GM19372 (cell line): ENCODE results near the gene CAB39L.

Experiments used
- ATAC-seq: cut with Tn5 transposase; IDR thresholded peaks from one replicate; pipeline ENCODE4 v1.9.1; 2021; ENCODE audit warnings: mild to moderate bottlenecking, low read depth, moderate library complexity; ENCODE audit not compliant: unreplicated experiment

Gene CAB39L

DNA sequence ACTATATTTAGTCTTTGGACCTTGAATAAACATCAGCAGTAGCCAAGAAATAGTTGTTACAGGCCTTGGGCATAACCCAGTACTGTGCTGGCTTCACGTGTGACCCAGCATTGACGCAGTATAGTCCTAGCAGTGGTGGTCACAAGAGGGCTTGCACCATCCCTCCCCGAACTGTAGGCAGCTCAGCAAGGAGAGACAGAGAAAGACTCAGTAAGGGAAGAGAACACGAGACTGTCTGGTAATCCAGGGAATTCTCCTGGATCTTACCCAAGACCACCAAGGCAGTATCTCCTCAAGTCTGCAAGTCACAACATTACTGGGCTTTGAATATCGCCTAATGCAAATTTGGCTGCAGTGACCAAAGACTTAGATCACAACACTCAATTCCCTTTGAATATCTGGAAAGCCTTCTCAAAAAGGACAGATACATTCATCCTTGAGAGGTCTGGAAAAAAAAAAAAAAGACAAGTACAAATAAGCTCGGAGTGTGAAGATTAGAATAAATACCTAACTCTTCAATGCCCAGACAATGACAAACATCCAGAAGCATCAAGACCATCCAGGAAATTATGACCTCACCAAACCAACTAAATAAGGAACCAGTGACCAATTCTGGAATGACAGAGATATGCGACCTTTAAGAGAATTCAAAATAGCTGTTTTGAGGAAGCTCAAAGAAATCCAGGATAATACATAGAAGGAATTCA lies 39.7 kb downstream of the CAB39L start:
- ATAC-seq, result no peak

DNA sequence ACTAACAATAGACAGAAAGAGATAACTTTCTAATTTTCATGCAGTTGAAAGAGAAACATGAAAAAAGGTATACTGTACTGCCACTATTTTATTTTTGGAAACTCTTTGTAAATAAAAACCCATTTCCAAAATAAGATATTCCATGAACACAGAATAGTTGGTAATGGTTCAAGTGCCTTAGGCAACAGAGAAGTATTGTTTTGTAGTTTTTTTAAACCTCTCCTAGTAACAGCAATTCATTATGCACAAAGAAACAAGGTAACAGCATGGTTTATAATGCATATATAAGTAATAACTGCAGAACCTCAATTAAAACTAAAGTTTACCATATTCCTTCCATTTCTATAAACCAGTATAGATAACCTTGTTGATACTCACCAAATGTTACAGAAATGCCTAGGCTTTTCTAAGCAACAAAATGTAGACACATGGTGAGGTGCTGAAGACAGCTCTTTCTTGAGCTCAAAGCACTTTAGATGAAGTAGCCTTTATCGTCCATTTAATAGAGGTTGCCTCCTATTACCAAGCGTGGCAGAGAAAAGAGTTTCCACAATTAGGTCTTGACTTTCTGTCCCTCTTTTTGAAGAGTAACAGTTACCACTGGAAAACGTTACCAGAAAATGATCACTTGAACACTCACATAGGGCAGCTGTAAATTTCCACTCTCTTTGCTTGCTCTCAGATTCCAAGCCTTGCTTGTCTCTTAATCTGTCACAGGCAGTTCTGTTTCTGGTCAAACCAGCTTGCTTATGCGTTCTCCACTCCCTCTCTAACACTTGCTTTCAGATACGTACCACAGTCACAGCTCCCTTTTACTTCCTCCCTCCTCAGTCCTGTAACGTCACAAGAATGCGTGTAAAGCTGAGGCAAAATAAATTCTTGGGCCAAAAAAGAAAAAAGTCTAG lies 42.9 kb downstream of the CAB39L start:
- ATAC-seq, result peak; percentile 74

DNA sequence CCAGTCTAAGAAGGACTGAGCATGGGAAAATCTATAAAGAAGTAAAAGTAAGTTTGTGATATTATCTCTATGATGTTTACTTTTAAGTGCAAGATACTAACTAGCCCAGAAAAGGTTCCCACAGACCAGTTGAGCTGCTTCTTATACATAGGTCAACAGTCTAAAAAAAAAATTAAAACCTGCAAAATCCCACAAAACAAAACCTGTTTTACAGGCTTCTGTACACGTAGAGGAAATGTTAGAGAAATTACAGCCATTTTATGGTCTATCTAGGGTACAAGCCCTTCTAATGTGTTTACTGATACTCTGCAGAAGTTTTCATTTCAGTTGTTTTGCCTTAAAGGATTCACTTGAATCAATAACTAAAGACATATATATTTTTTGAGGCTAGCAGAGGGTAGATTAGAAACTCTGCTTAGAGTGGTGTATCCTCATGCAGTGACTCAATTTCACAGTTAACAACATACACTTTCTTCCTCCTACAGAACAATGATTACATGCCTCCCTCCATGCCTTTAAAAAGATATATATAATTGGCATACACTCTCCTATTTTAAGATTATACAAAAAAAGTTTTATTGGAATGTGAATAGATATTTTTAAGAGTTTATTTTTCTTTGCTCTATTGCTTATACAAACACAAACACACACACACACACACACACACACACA lies 43.9 kb downstream of the CAB39L start:
- no peak for ATAC-seq

DNA sequence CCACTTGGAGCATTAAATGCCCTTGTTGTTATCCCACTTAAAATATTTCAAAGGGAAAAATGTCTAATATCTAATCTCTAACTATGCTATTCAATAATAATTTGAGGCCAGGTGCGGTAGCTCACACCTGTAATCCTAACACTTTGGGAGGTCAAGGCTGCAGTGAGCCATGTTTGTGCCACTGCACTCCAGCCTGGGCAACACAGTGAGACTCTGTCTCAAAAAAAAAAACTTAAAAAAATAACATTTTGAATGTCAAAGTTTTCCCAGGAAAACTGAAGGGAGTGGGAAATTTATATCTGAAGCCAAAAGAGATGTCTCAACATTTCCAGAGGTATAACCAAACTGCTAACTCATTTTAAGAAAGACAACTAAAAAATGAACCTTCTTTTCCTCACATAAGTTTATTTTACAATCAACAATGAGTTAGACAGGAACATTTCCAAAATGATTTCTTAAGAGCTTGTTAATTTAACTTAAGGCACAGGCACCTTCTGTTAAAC lies 47.9 kb downstream of the CAB39L start:
- no peak for ATAC-seq

DNA sequence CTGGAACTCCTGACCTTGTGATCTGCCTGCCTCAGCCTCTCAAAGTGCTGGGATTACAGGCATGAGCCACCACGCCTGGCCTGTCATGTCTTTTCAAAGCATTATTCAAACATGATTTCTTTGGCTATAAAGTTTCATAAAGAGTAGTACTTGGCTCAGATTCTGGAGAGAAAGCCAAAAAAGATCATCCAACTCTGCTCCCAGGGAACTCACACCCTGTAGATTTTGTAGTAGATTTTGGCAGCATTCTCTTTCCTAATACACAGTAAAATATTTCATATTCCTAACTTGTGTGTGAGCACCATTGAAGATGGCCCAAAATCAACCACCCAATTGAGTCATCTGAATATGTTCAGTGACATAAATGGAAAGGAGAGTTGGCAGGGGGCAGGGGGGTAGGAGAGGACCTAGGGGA lies 48.4 kb downstream of the CAB39L start:
- no peak for ATAC-seq

DNA sequence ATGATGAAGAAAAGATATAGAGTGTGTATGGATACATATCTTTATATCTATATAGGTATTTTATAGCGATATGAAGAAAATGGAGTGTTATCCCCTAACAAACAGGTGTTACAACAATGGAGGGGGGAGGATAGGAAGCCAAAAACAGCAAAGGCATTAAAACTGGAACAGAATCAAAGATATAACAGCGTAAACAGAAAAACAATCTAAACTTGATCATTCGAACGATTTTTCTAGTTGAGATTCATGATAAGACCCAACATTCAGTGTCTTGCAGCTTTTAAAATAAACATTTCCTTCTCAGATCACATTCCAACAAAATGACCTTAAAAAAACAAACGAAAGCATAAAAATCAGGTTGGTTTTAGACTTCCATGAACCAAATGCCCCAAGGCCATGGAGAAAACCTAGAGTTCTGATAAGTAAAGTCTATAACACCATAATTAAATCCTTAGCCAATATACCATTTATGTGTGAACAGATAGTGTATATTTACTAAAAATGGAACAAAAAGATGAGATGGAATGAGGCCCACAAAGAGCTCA lies 55.7 kb downstream of the CAB39L start:
- no peak for ATAC-seq

DNA sequence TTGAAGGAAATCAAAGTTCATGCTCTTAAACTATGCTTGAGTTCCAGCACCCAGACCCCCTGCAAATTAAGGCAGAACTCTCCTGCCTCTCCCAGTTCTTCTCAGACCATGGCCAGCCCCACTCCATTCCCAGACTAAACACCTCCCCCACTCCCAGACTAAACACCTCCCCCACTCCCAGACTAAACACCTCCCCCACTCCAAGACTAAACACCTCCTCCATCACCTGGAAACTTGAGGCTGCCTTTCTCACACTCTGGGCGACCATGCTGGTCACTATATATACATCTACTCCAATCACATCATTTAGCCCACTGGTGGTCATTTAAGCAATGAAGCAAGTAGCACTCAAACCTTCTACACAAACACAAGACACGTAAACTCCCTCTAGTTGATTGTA lies 57.2 kb downstream of the CAB39L start:
- ATAC-seq, result no peak

DNA sequence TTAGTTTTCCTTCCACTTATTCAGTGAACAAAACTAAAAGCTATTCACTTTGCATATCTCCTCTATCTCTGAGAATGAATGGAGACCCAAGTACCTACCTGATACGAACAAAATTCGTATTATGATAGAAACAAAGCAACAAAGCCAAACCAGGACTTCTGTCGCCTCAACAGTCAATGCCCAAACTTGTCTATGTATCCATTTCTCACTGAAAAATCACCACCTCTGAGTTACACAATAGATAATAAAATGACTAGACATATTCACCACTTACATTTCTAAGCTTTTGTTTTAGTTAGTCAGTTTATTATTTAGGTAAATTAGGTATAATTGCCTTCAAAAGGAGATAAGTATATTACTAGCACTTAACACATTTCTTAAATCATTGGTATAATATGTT lies 67.7 kb downstream of the CAB39L start:
- ATAC-seq, result no peak

DNA sequence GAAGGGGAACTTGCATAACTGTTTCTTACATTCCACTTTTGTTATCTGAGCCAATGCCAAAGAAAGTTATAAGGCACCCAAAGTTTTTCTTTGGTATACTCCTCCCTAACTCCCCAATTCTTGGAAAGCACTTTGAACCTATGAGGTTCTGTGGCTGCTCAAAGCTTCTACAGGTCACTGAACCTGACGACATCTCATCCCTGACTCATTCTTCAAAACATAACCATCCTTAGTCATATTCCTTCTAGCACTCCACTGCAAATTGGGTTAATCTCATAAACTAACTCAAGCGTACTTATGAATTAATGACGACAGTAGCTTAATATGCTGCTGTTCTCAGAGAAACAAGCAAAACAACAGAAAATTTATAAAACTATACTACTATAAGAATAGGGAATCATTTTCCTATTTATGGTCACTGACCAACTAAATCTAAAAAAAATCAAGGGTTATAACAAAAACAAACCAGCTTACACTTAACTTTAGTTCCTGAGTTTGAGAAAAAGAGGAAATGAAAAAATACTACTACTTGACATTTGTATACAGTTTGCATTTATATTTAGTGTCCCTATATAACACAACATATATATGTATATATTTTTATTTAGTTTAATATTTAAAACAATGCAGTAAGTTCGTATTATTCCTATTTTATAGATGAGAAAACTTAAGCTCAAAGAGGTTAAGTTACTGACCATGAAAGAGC lies 69.1 kb downstream of the CAB39L start:
- ATAC-seq, result no peak

DNA sequence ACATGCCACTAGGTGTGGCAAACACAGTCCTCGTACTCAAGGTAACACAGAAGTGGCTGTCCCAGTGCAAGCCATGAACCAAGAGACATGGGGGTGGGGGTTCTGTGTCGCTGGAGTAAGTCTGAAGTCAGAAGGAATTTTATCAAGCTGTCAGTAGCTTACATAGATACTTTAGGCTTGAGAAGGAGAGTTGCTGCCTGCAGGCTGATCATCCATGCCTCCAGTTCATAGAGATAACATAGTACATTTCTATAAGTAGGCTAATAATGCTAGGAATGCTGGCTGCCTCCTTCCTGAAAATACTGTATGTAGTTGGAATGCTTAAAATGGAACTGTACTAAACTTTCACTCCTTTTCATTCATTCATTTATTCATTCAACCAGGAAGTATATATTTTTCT lies 70.1 kb downstream of the CAB39L start:
- no peak for ATAC-seq

DNA sequence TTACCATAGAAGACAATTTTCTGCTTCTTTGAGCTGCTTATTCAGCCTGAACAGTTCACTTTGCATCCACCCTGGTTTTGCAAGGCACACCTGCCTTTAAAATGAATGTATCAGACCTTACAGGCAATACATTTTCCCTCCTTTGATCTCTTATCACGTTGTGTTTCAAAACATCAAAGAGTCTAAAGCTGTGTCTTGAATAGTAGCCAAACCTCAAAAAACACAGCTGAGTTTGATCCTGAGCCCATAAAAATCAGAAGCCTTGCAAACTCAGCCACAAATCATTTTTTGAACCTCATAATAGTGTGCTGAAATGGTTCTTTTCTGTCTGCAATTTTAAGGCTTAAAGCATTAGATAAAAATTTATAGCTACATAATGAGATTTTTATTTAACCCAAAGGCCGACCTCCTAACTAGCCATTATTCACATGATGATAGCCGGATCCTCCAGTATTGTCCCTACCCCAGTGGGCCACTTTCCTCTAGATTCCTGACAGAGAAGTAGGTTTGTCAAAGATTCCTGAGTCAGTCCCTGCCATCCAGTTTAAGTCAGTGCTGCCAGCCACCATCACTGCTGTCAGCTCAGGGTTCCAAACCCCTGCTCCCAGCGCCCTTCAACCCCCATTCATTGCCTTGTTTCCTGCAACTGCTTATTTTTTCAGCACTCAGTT lies 71.8 kb downstream of the CAB39L start:
- no peak for ATAC-seq

DNA sequence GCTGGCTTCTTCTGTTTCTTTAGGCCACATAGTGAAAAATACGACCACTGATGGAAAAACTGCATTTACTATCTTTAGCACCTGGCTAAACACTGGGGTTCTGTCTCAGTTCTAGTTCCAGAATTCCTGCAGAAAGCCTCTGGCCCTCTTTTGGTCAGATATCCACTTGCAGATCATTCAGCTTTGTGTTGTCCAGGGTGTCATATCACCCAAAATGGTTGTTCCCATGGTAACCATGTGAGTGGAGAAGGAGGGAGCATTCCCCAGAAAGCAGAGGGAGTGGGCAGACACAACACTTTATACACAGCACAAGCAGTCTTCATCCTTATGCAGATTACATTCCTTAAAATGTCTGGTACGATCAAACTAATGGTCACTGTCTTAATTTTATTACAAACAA lies 73.5 kb downstream of the CAB39L start:
- no peak for ATAC-seq

DNA sequence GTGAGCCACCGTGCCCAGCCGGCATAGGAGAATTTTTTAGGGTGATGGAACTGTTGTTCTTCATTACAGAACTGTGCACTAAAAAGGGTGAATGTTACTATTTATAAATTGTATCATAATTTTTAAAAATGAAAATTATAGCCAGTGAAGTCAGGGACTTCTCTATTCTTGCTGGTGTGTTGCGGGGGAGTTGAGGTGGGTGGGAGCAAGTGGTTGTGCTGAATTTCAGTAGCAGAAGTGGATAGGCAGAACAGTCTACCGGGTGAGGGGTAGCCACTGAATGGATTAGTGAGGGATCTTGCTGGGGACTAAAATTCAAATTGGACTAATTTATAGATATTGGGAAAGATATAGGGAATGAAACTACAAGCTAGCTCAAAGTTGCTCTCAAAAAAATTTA lies 74.0 kb downstream of the CAB39L start:
- no peak for ATAC-seq

DNA sequence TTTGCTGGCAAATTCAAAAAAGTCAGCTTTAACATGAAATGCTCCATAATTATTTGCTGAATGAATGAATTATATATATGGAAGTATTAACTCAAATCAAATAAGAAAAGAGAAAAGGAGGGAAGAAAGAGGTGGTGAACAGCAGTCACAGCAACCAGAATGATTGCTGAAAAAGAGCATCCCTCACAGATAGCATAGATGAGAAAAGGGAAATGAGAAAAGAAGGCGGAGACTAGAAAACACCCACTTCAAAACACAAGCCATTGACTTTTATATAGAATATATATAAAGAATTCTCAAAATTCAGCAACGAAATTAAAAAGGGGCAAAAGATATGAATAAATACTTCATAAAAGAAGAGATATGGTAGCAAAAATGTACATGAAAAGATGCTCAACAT lies 75.2 kb downstream of the CAB39L start:
- no peak for ATAC-seq

DNA sequence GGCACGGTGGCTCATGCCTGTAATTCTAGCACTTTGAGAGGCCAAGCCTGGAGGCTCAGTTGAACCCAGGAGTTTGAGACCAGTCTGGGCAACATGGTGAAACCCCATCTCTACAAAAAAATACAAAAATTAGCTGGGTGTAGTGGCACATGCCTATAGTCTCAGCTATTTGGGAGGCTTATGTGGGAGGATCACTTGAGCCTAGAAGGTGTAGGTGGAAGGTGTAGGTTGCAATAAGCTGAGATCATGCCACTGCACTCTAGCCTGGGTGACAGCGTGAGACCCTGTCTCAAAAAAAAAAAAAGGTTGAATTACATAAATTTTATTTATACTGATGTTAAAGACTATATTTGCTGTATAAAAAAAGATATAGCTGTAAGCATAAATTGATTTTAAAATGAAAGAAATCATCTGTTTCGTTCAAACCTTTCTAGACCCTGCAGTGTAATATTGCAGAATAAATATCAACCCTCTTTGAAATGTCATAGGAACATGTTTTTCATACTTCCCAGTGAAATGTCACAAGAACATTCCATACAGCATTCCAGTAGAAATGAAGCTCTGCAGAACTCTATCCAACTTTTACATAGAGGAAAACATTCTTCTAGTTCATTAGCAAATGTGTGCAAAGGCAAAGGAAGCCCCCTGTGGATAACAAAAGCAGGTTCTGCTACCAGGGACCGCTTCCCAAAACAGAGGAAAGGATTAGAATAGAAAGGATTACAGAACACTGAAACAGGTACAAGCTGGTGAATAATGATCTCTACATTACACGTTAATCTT lies 76.0 kb downstream of the CAB39L start:
- ATAC-seq, result no peak

DNA sequence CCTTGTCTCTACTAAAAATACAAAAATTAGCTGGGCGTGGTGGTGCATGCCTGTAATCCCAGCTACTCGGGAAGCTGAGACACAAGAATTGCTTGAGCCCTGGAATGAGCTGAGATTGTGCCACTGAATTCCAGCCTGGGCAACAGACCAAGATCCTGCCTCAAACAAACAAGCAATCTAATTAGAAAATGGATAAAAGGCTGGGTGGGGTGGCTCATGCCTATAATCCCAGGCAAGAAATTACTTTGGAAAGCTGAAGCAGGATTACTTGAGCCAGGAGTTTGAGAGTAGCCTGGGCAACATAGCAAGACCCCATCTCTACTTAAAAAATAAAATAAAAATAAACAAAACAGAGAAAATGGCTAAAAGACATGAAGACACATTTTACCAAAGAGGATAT lies 77.0 kb downstream of the CAB39L start:
- no peak for ATAC-seq

DNA sequence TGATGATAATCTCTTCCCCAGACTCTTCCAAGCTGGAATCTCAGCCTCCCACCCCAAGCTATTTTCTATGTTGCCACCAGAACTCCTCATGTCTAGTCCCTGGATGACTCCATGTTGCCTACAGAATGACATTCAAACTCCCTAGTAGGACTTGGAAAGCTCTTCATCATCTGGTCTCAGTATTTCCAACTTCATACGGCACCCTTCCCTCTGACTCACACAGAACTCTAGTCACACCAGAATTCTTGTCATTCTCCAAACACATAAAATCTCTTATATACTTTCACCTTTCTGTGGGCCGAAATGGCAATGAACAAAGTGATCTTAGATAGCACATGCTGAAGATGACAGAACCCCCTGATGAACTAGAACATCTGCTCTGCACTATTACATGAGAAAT lies 86.2 kb downstream of the CAB39L start:
- no peak for ATAC-seq

DNA sequence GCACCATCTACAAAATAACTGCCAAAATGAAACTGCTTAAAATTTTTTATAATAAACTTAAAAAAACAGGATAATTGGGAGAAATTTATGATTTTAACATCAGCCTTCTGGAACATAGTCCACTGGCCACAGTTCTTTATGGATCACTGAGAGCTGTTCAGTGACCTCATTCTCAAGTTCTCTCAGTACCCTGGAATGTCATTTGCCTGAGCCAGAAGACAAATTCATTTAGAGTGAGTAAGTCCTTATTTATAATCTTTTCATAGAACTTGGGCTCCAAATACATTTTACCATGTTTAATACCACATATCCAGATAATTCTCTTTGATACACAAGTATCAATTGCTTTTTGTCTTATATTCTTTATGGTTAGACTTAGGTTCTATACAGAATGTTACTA lies 87.6 kb downstream of the CAB39L start:
- ATAC-seq, result no peak

DNA sequence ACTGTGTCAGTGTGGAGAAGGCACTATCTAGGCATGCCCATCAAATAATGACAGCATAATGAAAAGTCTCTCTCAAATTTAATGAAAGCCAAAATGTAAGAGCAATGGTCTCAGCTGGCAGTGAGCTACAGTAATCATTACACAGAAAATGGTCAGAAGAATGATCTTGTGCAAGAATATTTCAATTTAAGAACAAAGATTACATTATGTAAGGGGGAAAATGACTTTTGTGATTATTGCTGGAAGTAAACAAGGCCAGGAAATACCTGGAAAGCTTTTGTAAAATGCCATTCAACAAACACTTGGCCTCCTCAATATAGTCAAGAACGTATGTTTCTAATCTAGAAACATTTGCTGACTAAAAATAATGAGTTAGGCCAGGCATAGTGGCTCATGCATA lies 89.1 kb downstream of the CAB39L start:
- no peak for ATAC-seq
